Smooth muscle cell (in vitro differentiated cells): ENCODE data around the gene IL17RB. TPM values are rescaled to one million over a fixed set of nuclear protein-coding genes. Genes with fewer than 3 reads are reported as not detected.
A peak's percentile ranks its signal among the peaks of the same experiment; 100 is the strongest.

Experiments used
- DNase-seq: peaks from one replicate; lab custom pipeline; 2025; ENCODE audit not compliant: unreplicated experiment; lab: John Stamatoyannopoulos, UW
- H2AFZ ChIP-seq: fragments of 200-600 bp; sonication (generic); 2 replicates; pipeline ENCODE4 v1.6.0; 2016; ENCODE audit warnings: antibody characterized with exemption, low read depth, mild to moderate bottlenecking
- H3F3A ChIP-seq: fragments of 200-600 bp; sonication (generic); 2 replicates; pipeline ENCODE4 v1.6.0; 2017; ENCODE audit warnings: antibody characterized with exemption, low read depth
- H3K27ac ChIP-seq: fragments of 200-600 bp; sonication (generic); 2 replicates; pipeline ENCODE4 v1.5.1; 2016; ENCODE audit warnings: low read depth, mild to moderate bottlenecking
- H3K27me3 ChIP-seq: fragments of 200-600 bp; sonication (generic); 2 replicates; pipeline ENCODE4 v1.6.1; 2016; ENCODE audit warnings: low read depth, mild to moderate bottlenecking
- H3K36me3 ChIP-seq: fragments of 200-600 bp; sonication (generic); 2 replicates; pipeline ENCODE4 v1.5.1; 2016; ENCODE audit warnings: low read depth
- H3K4me1 ChIP-seq: fragments of 200-600 bp; sonication (generic); 2 replicates; pipeline ENCODE4 v1.5.1; 2016; ENCODE audit warnings: low read depth
- H3K4me2 ChIP-seq: fragments of 200-600 bp; sonication (generic); 2 replicates; pipeline ENCODE4 v1.6.0; 2016; ENCODE audit warnings: mild to moderate bottlenecking
- H3K4me3 ChIP-seq: fragments of 200-600 bp; sonication (generic); 2 replicates; pipeline ENCODE4 v1.5.1; 2016; ENCODE audit warnings: mild to moderate bottlenecking
- H3K79me2 ChIP-seq: fragments of 200-600 bp; sonication (generic); 2 replicates; pipeline ENCODE4 v1.6.0; 2016; ENCODE audit warnings: low read depth, mild to moderate bottlenecking
- H3K9ac ChIP-seq: fragments of 200-600 bp; sonication (generic); 2 replicates; pipeline ENCODE4 v1.6.0; 2016; ENCODE audit warnings: low read depth
- H3K9me3 ChIP-seq: fragments of 200-600 bp; sonication (generic); replicated peaks from 2 replicates; pipeline ENCODE4 v1.5.1; 2016; ENCODE audit warnings: low read depth
- H4K20me1 ChIP-seq: fragments of 200-600 bp; sonication (generic); 2 replicates; pipeline ENCODE4 v1.6.0; 2016; ENCODE audit warnings: low read depth
- WGBS: methylation state at CpG from one replicate; pipeline ENCODE4 v1.1.7; 2016; ENCODE audit warnings: low lambda C conversion rate; 5-methylcytosine and 5-hydroxymethylcytosine counted together
- polyA plus RNA-seq: library from polyadenylated mRNA; unstranded; fragments of >200 nt; fragmentation: Nextera tagmentation; extraction: Ambion mirVana; gene quantifications from 2 replicates; pipeline ENCODE4 v1.2.1, GENCODE V29; 2016
- total RNA-seq: library from RNA; depleted of rRNA; stranded (reverse); fragments of >200 nt; gene quantifications from 2 replicates; pipeline ENCODE4 v1.2.3, GENCODE V29; 2014
- TF ChIP-seq, protein P1 (sequence below): fragments of 200-600 bp; sonication (generic); IDR thresholded peaks from 2 replicates; pipeline ENCODE4 v1.5.1; 2017; ENCODE audit warnings: borderline replicate concordance, mild to moderate bottlenecking, antibody characterized with exemption; ENCODE audit not compliant: insufficient read depth, poor library complexity, severe bottlenecking

Gene IL17RB
- total and polyA plus RNA-seq, 2 experiments from 2014 or later: 0.40 TPM; not detected in 1

GRCh38 chr3:53805463-53806159 is 40.8 kb upstream of the IL17RB start:
- H3K4me1 ChIP-seq: peaks cover 5% of the 10 kb centered on the region
- peak overlapping the region; percentile 10 for H3K9ac ChIP-seq
- peak overlapping the region; percentile 57 for H3K27ac ChIP-seq
- H4K20me1 ChIP-seq: no peaks in the 10 kb centered on the region
- H3F3A ChIP-seq: no peaks in the 10 kb centered on the region
- no peaks in the 10 kb centered on the region for H3K27me3 ChIP-seq
- no peaks in the 10 kb centered on the region for H3K9me3 ChIP-seq
- no peaks in the 10 kb centered on the region for H3K79me2 ChIP-seq
- WGBS: no CpG with 5 or more reads among the region's 4 CpGs
- peak overlapping the region; percentile 44 for H3K4me2 ChIP-seq
- peak overlapping the region; percentile 6 for H2AFZ ChIP-seq
- H3K4me3 ChIP-seq: no peak overlapping the region
- TF ChIP-seq, protein P1, sequence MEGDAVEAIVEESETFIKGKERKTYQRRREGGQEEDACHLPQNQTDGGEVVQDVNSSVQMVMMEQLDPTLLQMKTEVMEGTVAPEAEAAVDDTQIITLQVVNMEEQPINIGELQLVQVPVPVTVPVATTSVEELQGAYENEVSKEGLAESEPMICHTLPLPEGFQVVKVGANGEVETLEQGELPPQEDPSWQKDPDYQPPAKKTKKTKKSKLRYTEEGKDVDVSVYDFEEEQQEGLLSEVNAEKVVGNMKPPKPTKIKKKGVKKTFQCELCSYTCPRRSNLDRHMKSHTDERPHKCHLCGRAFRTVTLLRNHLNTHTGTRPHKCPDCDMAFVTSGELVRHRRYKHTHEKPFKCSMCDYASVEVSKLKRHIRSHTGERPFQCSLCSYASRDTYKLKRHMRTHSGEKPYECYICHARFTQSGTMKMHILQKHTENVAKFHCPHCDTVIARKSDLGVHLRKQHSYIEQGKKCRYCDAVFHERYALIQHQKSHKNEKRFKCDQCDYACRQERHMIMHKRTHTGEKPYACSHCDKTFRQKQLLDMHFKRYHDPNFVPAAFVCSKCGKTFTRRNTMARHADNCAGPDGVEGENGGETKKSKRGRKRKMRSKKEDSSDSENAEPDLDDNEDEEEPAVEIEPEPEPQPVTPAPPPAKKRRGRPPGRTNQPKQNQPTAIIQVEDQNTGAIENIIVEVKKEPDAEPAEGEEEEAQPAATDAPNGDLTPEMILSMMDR: no peak
- no peak for DNase-seq
- no peaks in the 10 kb centered on the region for H3K36me3 ChIP-seq

GRCh38 chr3:53806182-53807116 is 39.9 kb upstream of the IL17RB start:
- Histone ChIP-seq H3F3A (no peaks in the 10 kb centered on the region), H3K4me3 (no peak overlapping the region), H3K27me3 (no peaks in the 10 kb centered on the region), H3K27ac (peak overlapping the region; percentile 57), H4K20me1 (no peaks in the 10 kb centered on the region), H3K4me1 (peaks cover 5% of the 10 kb centered on the region), H3K4me2 (no peak overlapping the region), H3K79me2 (no peaks in the 10 kb centered on the region), H3K9ac (no peak overlapping the region), H3K9me3 (no peaks in the 10 kb centered on the region), H3K36me3 (no peaks in the 10 kb centered on the region), H2AFZ (no peak overlapping the region)
- 82% methylated on average over 10 of the region's 10 CpGs for WGBS
- no peak for DNase-seq
- TF ChIP-seq, protein P1: no peak

- H3K36me3 ChIP-seq: no peaks in the 10 kb centered on the region
- H3F3A ChIP-seq: no peaks in the 10 kb centered on the region
- no peak overlapping the region for H3K4me3 ChIP-seq
- no peaks in the 10 kb centered on the region for H3K27me3 ChIP-seq
- H3K4me1 ChIP-seq: peaks cover 5% of the 10 kb centered on the region
- no peak overlapping the region for H2AFZ ChIP-seq
- H3K27ac ChIP-seq: no peak overlapping the region
- no peak overlapping the region for H3K4me2 ChIP-seq
- H3K79me2 ChIP-seq: no peaks in the 10 kb centered on the region
- H4K20me1 ChIP-seq: no peaks in the 10 kb centered on the region
- TF ChIP-seq, protein P1: no peak
- no peak overlapping the region for H3K9ac ChIP-seq
- H3K9me3 ChIP-seq: no peaks in the 10 kb centered on the region
- WGBS: 93% methylated on average over 15 of the region's 15 CpGs
- DNase-seq: no peak
Observed at GRCh38 chr3:53807117-53807810, 39.1 kb upstream of the IL17RB start.
